Astrocyte (in vitro differentiated cells and primary cell): ENCODE measurements around the gene ZNF343.

Experiments
- CTCF ChIP-seq: IDR thresholded peaks from 2 replicates; pipeline ENCODE4 v1.5.1; 2011; ENCODE audit warnings: low read depth, mild to moderate bottlenecking, inconsistent platforms, low read length, moderate library complexity; ENCODE audit not compliant: insufficient read depth
- EZH2 ChIP-seq: IDR thresholded peaks from 2 replicates; pipeline ENCODE4 v1.6.1; 2012; ENCODE audit warnings: mild to moderate bottlenecking, low read length, inconsistent platforms; ENCODE audit not compliant: insufficient read depth

GRCh38 chr20:2470423-2471193, 38.1 kb downstream of the ZNF343 start, which contains the start of gene SNRPB:
- TF ChIP-seq CTCF, result no peak
- no peak for TF ChIP-seq EZH2
